Measurements from ENCODE around the gene ZNF385B.

- TF ChIP-seq EZH2 (IDR thresholded peaks at IDR 0.05; ENCODE audit: borderline replicate concordance, insufficient read depth, low read length, poor library complexity, severe bottlenecking) (no peak), CTCF (IDR thresholded peaks at IDR 0.05; ENCODE audit: poor library complexity, severe bottlenecking) (no peak), POLR2AphosphoS5 (IDR thresholded peaks at IDR 0.05) (no peak), EP300 (conservative IDR thresholded peaks at IDR 0.05; ENCODE audit: poor library complexity, severe bottlenecking) (no peak)
These were observed 49.3 kb upstream of the ZNF385B start for GRCh38 chr2:179910735-179911113.

All from neural cell (in vitro differentiated cells).